Peyer's patch (tissue), 4 donors: ENCODE results near the gene RPL18.
"Not testable (repeated sequence)": the region's sequence is repeated elsewhere in the genome, so short reads cannot be mapped to it uniquely, and the experiment has no call there.

Source experiments
- CTCF ChIP-seq, 6 experiments: fragments of 450-650 bp in 4 of 6; fragments of 200-600 bp in 2 of 6; sonication (generic) in 1 of 6; IDR thresholded peaks; one replicate each; pipeline ENCODE4 v1.5.1; 2017 to 2019; ENCODE audit warnings: antibody characterized with exemption in 6 of 6, mild to moderate bottlenecking in 3 of 6, moderate library complexity in 1 of 6
- POLR2A ChIP-seq, 2 donors: fragments of 450-650 bp; IDR thresholded peaks; one replicate each; pipeline ENCODE4 v1.5.1; 2017; ENCODE audit warnings: antibody characterized with exemption in 2 of 2, mild to moderate bottlenecking in 2 of 2, moderate library complexity in 2 of 2

- not testable (repeated sequence) for TF ChIP-seq CTCF (IDR thresholded peaks at IDR 0.05)
- peak in 1 of 2 donors; percentile 12 for TF ChIP-seq POLR2A (IDR thresholded peaks at IDR 0.05)
These were observed 38.9 kb upstream of the RPL18 start for GRCh38 chr19:48657828-48658227.
